K562 (cell line): ENCODE measurements around the gene CD55. TPM values are rescaled to one million over a fixed set of nuclear protein-coding genes. Genes with fewer than 3 reads are reported as not detected.
A peak's percentile ranks its signal among the peaks of the same experiment; 100 is the strongest.

Experiments
- BACH1 ChIP-seq: fragments of 200-800 bp; sonication (Bioruptor generic); IDR thresholded peaks from 2 replicates; pipeline ENCODE4 v1.6.1; 2016; ENCODE audit warnings: missing genetic modification characterization, missing compliant biosample characterization
- CXXC5 ChIP-seq: fragments of 250-450 bp; sonication (Bioruptor Pico); IDR thresholded peaks from 2 replicates; pipeline ENCODE4 v1.8.0; 2022; ENCODE audit warnings: inconsistent platforms, mild to moderate bottlenecking, moderate library complexity
- ESRRB ChIP-seq: fragments of 250-450 bp; sonication (Bioruptor Pico); IDR thresholded peaks from 2 replicates; pipeline ENCODE4 v1.5.0; 2020; ENCODE audit warnings: mild to moderate bottlenecking, moderate library complexity, borderline replicate concordance
- GTF3C2 ChIP-seq: IDR thresholded peaks from 3 replicates; pipeline ENCODE4 v1.6.1; 2011; ENCODE audit warnings: borderline replicate concordance, mild to moderate bottlenecking, moderate library complexity; ENCODE audit not compliant: insufficient read length; ENCODE audit errors: extremely low read depth
- KLF13 ChIP-seq: fragments of 450-650 bp; IDR thresholded peaks from 2 replicates; pipeline ENCODE4 v1.6.1; 2016; ENCODE audit warnings: missing genetic modification characterization, low read depth, mild to moderate bottlenecking, missing compliant biosample characterization, moderate library complexity, borderline replicate concordance
- MTA2 ChIP-seq: fragments of 450-650 bp; IDR thresholded peaks from 2 replicates; pipeline ENCODE4 v1.6.1; 2016; ENCODE audit warnings: low read depth
- POLR2H ChIP-seq: IDR thresholded peaks from 2 replicates; pipeline ENCODE4 v1.6.1; 2016; ENCODE audit warnings: missing genetic modification characterization, low read depth, mild to moderate bottlenecking, control low read depth, missing compliant biosample characterization, moderate library complexity
- RERE ChIP-seq: sonication (generic); formaldehyde crosslinking; IDR thresholded peaks from 2 replicates; pipeline ENCODE4 v1.8.0; 2023; ENCODE audit warnings: missing genetic modification reagents, mild to moderate bottlenecking, borderline replicate concordance
- SIX5 ChIP-seq, 2 experiments: IDR thresholded peaks; 2 replicates each; pipeline ENCODE4 v1.6.1; 2011; ENCODE audit warnings: low read length in 2 of 2, borderline replicate concordance in 1 of 2, low read depth in 1 of 2, mild to moderate bottlenecking in 1 of 2, moderate library complexity in 1 of 2; ENCODE audit not compliant: insufficient read depth in 1 of 2
- SMAD2 ChIP-seq: fragments of 150-350 bp; IDR thresholded peaks from 2 replicates; pipeline ENCODE4 v1.6.1; 2014; ENCODE audit warnings: low read depth, mild to moderate bottlenecking, low read length
- WHSC1 ChIP-seq: IDR thresholded peaks from one replicate; pipeline ENCODE4 v1.6.1; 2012; ENCODE audit warnings: low read length, control low read depth, inconsistent platforms
- ZBTB26 ChIP-seq: fragments of 450-650 bp; formaldehyde crosslinking; IDR thresholded peaks from 2 replicates; pipeline ENCODE4 v1.4.0; 2022; ENCODE audit warnings: missing genetic modification characterization
- ZFX ChIP-seq: sonication (generic); formaldehyde crosslinking; IDR thresholded peaks from 2 replicates; pipeline ENCODE4 v1.8.0; 2022; ENCODE audit warnings: mild to moderate bottlenecking, missing genetic modification reagents, moderate library complexity
- ZNF316 ChIP-seq: fragments of 450-650 bp; IDR thresholded peaks from 2 replicates; pipeline ENCODE4 v1.6.1; 2016
- ZNF583 ChIP-seq: fragments of 250-450 bp; sonication (Bioruptor Pico); IDR thresholded peaks from 2 replicates; pipeline ENCODE4 v1.4.0; 2020
- ZNF778 ChIP-seq: fragments of 450-650 bp; formaldehyde crosslinking; IDR thresholded peaks from 2 replicates; pipeline ENCODE4 v1.4.0; 2020; ENCODE audit warnings: mild to moderate bottlenecking, moderate library complexity
- ZNF79 ChIP-seq: fragments of 250-450 bp; sonication (Bioruptor Pico); IDR thresholded peaks from 2 replicates; pipeline ENCODE4 v1.4.0; 2020; ENCODE audit warnings: low read depth, mild to moderate bottlenecking, moderate library complexity
- polyA plus RNA-seq, 8 experiments: library from polyadenylated mRNA; depleted of rRNA in 4 of 8; stranded (reverse) in 5 of 8; unstranded in 3 of 8; fragments of >200 nt; fragmentation: Nextera tagmentation in 2 of 8; fragmentation: Illumina TruSeq in 1 of 8; extraction: Ambion mirVana in 2 of 8; extraction: Trizol in 1 of 8; gene quantifications; 2 replicates each; pipeline versions ENCODE4 v1.2.1 to v1.2.3, GENCODE V29; 2011 to 2014; ENCODE audit warnings: inconsistent platforms in 1 of 8, missing spikeins in 1 of 8
- total RNA-seq, 7 experiments: library from RNA; depleted of rRNA in 6 of 7; stranded (reverse); fragments of >200 nt in 6 of 7; fragmentation: Illumina TruSeq in 2 of 7; extraction: Trizol in 2 of 7; gene quantifications; 2 replicates each; pipeline versions ENCODE4 v1.2.1 to v1.2.3, GENCODE V29; 2011 to 2021; ENCODE audit warnings: low replicate concordance in 1 of 7

CD55 gene
- total and polyA plus RNA-seq, 9 of the 15 experiments (the other 6 are each of a cell fraction or from before 2014, with no cell fraction given) = 17.7 to 150 (median 97.0) TPM

GRCh38 chr1:207321790-207322645 is 540 bp downstream of the CD55 start (continued):
- TF ChIP-seq ZNF583 (CRISPR knock-in tag) (0 out of 2 replicates have a peak, but pooled peaks have one; percentile 80), ZNF79 (no peak), CXXC5 (CRISPR knock-in tag) (no peak; the same call in 1 of the 2 replicates), ZBTB26 (no peak), GTF3C2 (no peak), ZNF778 (CRISPR knock-in tag) (no peak), RERE (CRISPR knock-in tag) (no peak), ZFX (no peak; the same call in 1 of the 2 replicates), BACH1 (tag) (no peak), SIX5 (IDR thresholded peaks at IDR 0.05; ENCODE audit: borderline replicate concordance in 1 of 2, insufficient read depth in 1 of 2, low read depth in 1 of 2, low read length in 2 of 2) (no peak), ZNF316 (peak; percentile 39; the same call in 1 of the 2 replicates), ESRRB (CRISPR knock-in tag) (no peak), WHSC1 (no peak), POLR2H (tag) (no peak; the same call in 1 of the 2 replicates), MTA2 (no peak), KLF13 (tag) (no peak; the same call in 1 of the 2 replicates), SMAD2 (no peak)
